Natural killer cell (primary cell): ENCODE data around the gene DEXI. TPM values are rescaled to one million over a fixed set of nuclear protein-coding genes. Genes with fewer than 3 reads are reported as not detected.

Source experiments
- ATAC-seq, 3 donors: fragments of 150-1000 bp in 2 of 3; fragments of 200-7000 bp in 1 of 3; cut with Tn5 transposase; 1 replicate in 1 of 3; 2 replicates in 2 of 3; pipeline ENCODE4 v1.10.0; 2021; ENCODE audit warnings: mild to moderate bottlenecking in 2 of 3, moderate library complexity in 2 of 3
- DNase-seq, 2 donors: peaks; one replicate each; pipeline versions ENCODE4 v3.0.0 to v3.0.0-alpha.2; 2013 to 2021; ENCODE audit warnings: mixed read lengths in 1 of 2
- H3K27ac ChIP-seq: one replicate; pipeline ENCODE4 v1.5.1; 2013; ENCODE audit warnings: mild to moderate bottlenecking, low read length
- H3K27me3 ChIP-seq: one replicate; pipeline ENCODE4 v1.6.1; 2013; ENCODE audit warnings: low read length; ENCODE audit not compliant: control insufficient read depth, insufficient read depth
- H3K36me3 ChIP-seq: one replicate; pipeline ENCODE4 v1.6.1; 2013; ENCODE audit warnings: low read length; ENCODE audit not compliant: control insufficient read depth, insufficient read depth
- H3K4me1 ChIP-seq: one replicate; pipeline ENCODE4 v1.6.1; 2013; ENCODE audit warnings: low read length; ENCODE audit not compliant: control insufficient read depth, insufficient read depth
- H3K4me3 ChIP-seq: one replicate; pipeline ENCODE4 v1.5.1; 2013; ENCODE audit warnings: low read length
- H3K9me3 ChIP-seq: one replicate; pipeline ENCODE4 v1.6.1; 2013; ENCODE audit warnings: low read length; ENCODE audit not compliant: control insufficient read depth, insufficient read depth
- H3K27ac Mint-ChIP-seq, 2 donors: one replicate each; pipeline ENCODE4 v1.8.0; 2022; ENCODE audit warnings: mild to moderate bottlenecking in 2 of 2, mixed read lengths in 2 of 2, moderate library complexity in 1 of 2
- H3K27me3 Mint-ChIP-seq, 2 donors: one replicate each; pipeline ENCODE4 v1.8.0; 2022; ENCODE audit warnings: low read depth in 2 of 2, mixed read lengths in 2 of 2
- H3K36me3 Mint-ChIP-seq: one replicate; pipeline ENCODE4 v1.8.0; 2022; ENCODE audit warnings: mixed read lengths
- H3K4me1 Mint-ChIP-seq, 2 donors: one replicate each; pipeline ENCODE4 v1.8.0; 2022; ENCODE audit warnings: mixed read lengths in 2 of 2
- H3K4me3 Mint-ChIP-seq: one replicate; pipeline ENCODE4 v1.8.0; 2022; ENCODE audit warnings: mild to moderate bottlenecking, moderate library complexity, mixed read lengths
- H3K9me3 Mint-ChIP-seq, 2 donors: one replicate each; pipeline ENCODE4 v1.8.0; 2022; ENCODE audit warnings: mixed read lengths in 2 of 2
- WGBS: methylation state at CpG from one replicate; pipeline ENCODE4 v1.1.7; 2013; ENCODE audit warnings: missing lambda C conversion rate; ENCODE audit not compliant: insufficient coverage; 5-methylcytosine and 5-hydroxymethylcytosine counted together
- intact Hi-C: fragments of 100-400 bp; cut with micrococcal nuclease; formaldehyde crosslinking; loops from one replicate; pipeline ENCODE4 v1.14.2; 2022
- total RNA-seq, 4 donors: library from RNA; stranded (reverse); fragments of 120-200 nt in 1 of 4; gene quantifications; one replicate each; pipeline versions ENCODE4 v1.2.3 to v1.2.4, GENCODE V29; 2013 to 2022
- TF ChIP-seq, protein P1 (sequence below): fragments of 200-600 bp; IDR thresholded peaks from one replicate; pipeline ENCODE4 v1.8.0; 2022; ENCODE audit warnings: antibody characterized with exemption

Gene DEXI
- total RNA-seq, 3 donors from 2014 or later (not counting 1 experiment from before 2014, with no cell fraction given), result 8.7 to 15.2 (median 14.4) TPM

DNA sequence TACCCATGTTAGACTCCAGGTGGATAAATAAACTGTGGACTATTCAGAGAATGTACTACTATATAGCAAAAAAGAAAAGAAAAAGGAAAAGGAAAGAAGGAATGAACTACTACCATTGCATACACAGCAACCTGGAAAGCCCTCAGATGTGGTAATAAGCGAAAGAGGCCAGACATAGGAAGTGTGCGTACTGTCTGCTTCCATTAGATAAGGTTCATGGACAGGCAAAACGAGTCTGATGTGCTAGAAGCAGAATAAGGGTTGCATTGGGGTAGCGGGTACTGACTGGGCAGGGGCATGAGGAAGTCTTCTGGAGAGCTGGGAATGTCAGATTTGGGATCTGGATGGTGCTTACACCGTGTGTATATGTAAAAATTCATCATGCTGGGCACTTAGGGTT, 23.9 kb upstream of the DEXI start:
- no peaks in the 10 kb centered on the region for H3K9me3 Mint-ChIP-seq
- peaks cover 11% of the 10 kb centered on the region for H3K4me1 ChIP-seq
- H3K27ac Mint-ChIP-seq, result no peak overlapping the region
- intact Hi-C loops, result no loop called here
- DNase-seq (no peak), ATAC-seq (no peak)
- H3K27ac ChIP-seq, result no peak overlapping the region
- H3K4me3 ChIP-seq, result no peak overlapping the region
- H3K4me1 Mint-ChIP-seq, result peaks cover 8 to 12% of the 10 kb centered on the region in 2 donors
- no peaks in the 10 kb centered on the region for H3K27me3 ChIP-seq
- WGBS, result 83% methylated on average over 5 of the region's 5 CpGs
- no peaks in the 10 kb centered on the region for H3K9me3 ChIP-seq
- no peaks in the 10 kb centered on the region for H3K27me3 Mint-ChIP-seq
- no peak overlapping the region for H3K4me3 Mint-ChIP-seq
- TF ChIP-seq, protein P1, sequence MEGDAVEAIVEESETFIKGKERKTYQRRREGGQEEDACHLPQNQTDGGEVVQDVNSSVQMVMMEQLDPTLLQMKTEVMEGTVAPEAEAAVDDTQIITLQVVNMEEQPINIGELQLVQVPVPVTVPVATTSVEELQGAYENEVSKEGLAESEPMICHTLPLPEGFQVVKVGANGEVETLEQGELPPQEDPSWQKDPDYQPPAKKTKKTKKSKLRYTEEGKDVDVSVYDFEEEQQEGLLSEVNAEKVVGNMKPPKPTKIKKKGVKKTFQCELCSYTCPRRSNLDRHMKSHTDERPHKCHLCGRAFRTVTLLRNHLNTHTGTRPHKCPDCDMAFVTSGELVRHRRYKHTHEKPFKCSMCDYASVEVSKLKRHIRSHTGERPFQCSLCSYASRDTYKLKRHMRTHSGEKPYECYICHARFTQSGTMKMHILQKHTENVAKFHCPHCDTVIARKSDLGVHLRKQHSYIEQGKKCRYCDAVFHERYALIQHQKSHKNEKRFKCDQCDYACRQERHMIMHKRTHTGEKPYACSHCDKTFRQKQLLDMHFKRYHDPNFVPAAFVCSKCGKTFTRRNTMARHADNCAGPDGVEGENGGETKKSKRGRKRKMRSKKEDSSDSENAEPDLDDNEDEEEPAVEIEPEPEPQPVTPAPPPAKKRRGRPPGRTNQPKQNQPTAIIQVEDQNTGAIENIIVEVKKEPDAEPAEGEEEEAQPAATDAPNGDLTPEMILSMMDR, result no peak
- no peaks in the 10 kb centered on the region for H3K36me3 Mint-ChIP-seq
- peaks cover 30% of the 10 kb centered on the region for H3K36me3 ChIP-seq

DNA sequence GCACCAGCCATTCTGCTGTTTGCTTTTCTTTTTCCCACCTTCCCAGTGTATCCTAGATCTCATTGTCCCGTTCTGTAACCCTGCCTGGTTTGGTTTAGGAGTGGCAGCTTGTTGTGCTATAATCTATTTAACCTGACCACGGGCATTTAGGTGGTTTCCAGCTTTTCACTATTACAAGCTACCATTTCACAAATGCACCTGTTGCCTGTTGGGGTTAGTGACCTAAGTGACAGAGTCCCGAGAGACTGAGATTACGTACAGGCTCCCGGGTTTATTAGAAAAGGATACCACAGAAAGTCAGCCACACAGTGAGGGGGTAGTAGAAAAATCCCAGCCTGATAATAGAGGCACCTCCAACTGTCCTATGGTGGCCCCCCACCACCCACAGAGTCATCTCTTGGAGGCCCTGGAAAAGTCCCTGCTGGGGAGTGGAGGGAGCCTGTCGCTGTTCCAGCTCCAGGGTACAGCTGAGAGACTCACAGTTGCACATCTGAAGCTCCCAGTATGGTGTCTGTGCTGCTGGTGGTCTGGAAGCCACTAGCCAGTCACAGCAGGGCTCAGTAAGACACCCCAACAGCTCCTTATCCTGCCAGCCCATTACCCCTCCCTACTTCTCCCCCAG, 23.3 kb upstream of the DEXI start:
- H3K4me3 Mint-ChIP-seq, result no peak overlapping the region

DNA sequence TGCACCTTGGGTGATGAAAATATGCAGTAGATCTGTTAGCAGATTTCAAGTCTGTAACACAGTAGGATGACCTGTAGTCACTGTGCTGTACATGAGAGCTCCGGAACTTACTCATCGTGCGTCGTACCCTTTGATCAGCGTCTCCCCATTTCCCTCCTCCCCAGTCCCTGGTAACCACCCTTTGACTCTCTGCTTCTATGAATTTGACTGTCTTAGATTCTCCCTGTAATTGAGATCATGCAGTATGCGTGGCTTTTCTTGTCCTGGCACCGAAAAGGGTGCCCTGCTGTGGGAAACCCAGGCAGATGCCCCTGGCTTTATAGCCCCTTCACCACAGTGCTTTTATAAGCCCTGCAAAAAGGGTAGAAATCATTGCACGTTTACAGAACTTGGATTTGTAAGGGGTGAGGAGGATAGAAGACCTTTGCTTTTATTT, 22.6 kb upstream of the DEXI start:
- Mint-ChIP-seq H3K4me3 (no peak overlapping the region), H3K4me1 (peaks cover 8 to 12% of the 10 kb centered on the region in 2 donors), H3K9me3 (no peaks in the 10 kb centered on the region), H3K27me3 (no peaks in the 10 kb centered on the region), H3K36me3 (no peaks in the 10 kb centered on the region), H3K27ac (no peak overlapping the region)
- Histone ChIP-seq H3K4me1 (peaks cover 11% of the 10 kb centered on the region), H3K4me3 (no peak overlapping the region), H3K27ac (no peak overlapping the region), H3K9me3 (no peaks in the 10 kb centered on the region), H3K36me3 (peaks cover 21% of the 10 kb centered on the region), H3K27me3 (no peaks in the 10 kb centered on the region)
- ATAC-seq (peak in 1 of 3 donors; percentile 32), DNase-seq (peak in 1 of 2 donors; percentile 80)
- intact Hi-C loops, result loop anchor here (2.0 kb wide), 2 partner anchors 392 to 442 kb away; no protein-coding TSS in a partner anchor
- 77% methylated on average over 7 of the region's 8 CpGs for WGBS
- TF ChIP-seq, protein P1, result no peak

More for the DNA sequence above, 23.3 kb upstream of the DEXI start:
- no peaks in the 10 kb centered on the region for H3K27me3 ChIP-seq
- peak in 1 of 2 donors; percentile 42 for DNase-seq
- no peak overlapping the region for H3K4me3 ChIP-seq
- no peaks in the 10 kb centered on the region for H3K9me3 ChIP-seq
- intact Hi-C loops, result loop anchor here (2.0 kb wide), 2 partner anchors 391 to 441 kb away; no protein-coding TSS in a partner anchor
- no peaks in the 10 kb centered on the region for H3K36me3 Mint-ChIP-seq
- H3K9me3 Mint-ChIP-seq, result no peaks in the 10 kb centered on the region
- H3K4me1 ChIP-seq, result peaks cover 11% of the 10 kb centered on the region
- TF ChIP-seq, protein P1, result no peak
- H3K27me3 Mint-ChIP-seq, result no peaks in the 10 kb centered on the region
- H3K4me1 Mint-ChIP-seq, result peaks cover 8 to 12% of the 10 kb centered on the region in 2 donors
- peaks cover 24% of the 10 kb centered on the region for H3K36me3 ChIP-seq
- ATAC-seq, result no peak
- no peak overlapping the region for H3K27ac ChIP-seq
- 66% methylated on average over 6 of the region's 6 CpGs for WGBS
- no peak overlapping the region for H3K27ac Mint-ChIP-seq
